Subcutaneous adipose tissue (tissue), 4 donors: ENCODE data around the gene VMP1. TPM values are rescaled to one million over a fixed set of nuclear protein-coding genes. Genes with fewer than 3 reads are reported as not detected.

Experiments
- total RNA-seq, 4 donors: library from RNA; depleted of rRNA; stranded (reverse); fragments of >200 nt; gene quantifications; one replicate each; pipeline ENCODE4 v1.1.0, GENCODE V29; 2016
- TF ChIP-seq, protein P1 (sequence below): fragments of 450-650 bp; IDR thresholded peaks from one replicate; pipeline ENCODE4 v1.5.1; 2016; ENCODE audit warnings: low read depth, mild to moderate bottlenecking, control low read depth, antibody characterized with exemption, moderate library complexity

Gene VMP1
- total RNA-seq, 4 donors from 2014 or later, result 94.2 to 332 (median 246) TPM

DNA sequence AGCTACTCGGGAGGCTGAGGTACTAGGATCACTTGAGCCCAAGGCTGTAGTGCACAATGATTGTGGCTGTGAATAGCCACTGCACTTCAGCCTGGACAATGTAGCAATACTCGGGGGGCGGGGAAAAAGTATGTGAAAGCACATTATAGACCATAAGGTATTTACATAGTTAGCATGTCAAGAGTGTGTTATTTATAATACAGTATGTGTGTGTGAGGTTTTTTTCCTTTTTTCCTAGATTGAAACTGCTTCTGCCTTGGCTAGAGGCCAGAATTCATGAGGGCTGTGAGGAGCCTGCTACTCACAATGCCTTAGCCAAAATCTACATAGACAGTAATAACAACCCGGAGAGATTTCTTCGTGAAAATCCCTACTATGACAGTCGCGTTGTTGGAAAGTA is 30.7 kb upstream of the VMP1 start:
- TF ChIP-seq, protein P1, sequence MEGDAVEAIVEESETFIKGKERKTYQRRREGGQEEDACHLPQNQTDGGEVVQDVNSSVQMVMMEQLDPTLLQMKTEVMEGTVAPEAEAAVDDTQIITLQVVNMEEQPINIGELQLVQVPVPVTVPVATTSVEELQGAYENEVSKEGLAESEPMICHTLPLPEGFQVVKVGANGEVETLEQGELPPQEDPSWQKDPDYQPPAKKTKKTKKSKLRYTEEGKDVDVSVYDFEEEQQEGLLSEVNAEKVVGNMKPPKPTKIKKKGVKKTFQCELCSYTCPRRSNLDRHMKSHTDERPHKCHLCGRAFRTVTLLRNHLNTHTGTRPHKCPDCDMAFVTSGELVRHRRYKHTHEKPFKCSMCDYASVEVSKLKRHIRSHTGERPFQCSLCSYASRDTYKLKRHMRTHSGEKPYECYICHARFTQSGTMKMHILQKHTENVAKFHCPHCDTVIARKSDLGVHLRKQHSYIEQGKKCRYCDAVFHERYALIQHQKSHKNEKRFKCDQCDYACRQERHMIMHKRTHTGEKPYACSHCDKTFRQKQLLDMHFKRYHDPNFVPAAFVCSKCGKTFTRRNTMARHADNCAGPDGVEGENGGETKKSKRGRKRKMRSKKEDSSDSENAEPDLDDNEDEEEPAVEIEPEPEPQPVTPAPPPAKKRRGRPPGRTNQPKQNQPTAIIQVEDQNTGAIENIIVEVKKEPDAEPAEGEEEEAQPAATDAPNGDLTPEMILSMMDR, result no peak

DNA sequence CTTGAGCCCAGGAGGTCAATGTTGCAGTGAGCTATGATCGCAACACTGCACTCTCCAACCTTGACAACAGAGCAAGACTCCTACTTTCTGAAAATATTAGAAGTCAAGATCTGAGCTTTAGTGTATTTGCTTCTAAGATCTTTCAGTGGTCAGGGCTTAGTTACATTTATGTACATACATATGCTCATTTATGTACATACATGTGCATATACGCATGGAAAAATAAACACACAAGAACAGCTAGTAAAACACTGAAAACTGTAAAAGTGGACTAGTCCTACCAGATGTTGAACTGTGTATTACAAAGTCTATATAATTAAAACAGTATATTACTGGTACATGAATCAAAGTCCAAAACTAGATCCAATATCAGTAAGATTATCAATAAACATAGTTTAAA is 28.5 kb upstream of the VMP1 start:
- TF ChIP-seq, protein P1, result no peak

DNA sequence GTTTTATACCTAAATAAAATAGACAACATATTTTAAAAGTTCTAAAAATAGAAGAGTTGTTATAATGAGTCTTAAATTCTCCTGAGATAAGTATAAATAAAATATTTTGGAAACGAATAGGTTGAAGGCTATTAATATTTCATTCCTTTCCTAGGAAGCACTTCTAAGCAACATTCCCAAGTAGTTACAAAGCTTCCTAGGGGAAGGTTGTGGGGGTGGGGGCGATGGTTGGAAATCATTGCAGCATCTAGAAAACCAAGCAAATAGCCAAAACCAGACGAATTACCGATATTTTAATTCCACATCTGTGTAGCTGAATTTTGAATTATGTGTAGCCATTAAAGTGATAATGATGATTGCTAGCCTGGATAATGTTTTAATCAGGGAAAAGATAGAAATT is 27.1 kb upstream of the VMP1 start:
- TF ChIP-seq, protein P1, result no peak

DNA sequence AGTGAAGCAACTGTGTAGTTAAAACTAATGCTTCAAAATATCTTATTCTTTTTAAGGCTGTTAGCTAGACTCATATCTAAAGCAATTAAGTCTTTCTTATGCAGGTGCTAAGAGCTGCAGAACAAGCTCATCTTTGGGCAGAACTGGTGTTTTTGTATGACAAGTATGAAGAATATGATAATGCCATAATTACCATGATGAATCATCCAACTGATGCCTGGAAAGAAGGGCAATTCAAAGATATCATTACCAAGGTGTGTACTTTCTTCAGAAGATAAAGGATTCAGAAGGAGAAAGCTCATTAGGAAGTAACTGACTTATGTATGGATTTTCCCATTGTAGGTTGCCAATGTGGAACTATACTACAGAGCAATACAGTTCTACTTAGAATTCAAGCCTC is 24.2 kb upstream of the VMP1 start:
- TF ChIP-seq, protein P1, result no peak

DNA sequence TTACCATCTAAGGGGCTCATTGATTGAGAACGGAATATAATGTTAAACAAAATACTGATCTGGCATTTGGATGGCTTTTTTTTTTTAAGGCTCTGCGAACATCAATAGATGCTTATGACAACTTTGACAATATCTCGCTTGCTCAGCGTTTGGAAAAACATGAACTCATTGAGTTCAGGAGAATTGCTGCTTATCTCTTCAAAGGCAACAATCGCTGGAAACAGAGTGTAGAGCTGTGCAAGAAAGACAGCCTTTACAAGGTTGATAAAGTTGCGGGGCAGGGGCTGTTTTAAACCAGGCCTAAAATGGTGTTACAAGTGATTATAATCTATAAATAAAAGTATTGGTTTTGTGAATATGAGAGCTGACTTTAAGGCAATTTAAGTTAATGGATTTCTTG is 22.5 kb upstream of the VMP1 start:
- TF ChIP-seq, protein P1, result no peak

DNA sequence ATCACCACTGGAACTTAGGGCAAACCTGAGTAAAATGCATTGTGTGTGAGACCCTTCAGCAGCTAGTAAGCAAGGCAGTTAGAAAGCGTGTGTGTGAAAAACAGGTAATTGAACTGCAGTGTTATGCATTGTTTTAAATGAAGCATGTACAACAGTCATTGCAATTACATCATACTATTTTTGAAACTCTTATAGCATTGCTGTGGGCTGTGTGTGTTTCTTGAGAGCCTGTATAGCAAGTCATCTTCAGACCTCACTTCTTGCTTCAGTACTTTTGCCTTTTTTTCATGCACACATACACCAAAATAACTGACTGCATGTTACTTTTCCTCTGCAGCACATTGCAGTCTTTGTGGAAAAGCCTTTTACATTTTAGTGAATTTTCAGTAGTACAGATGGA is 19.4 kb upstream of the VMP1 start:
- TF ChIP-seq, protein P1, result no peak

DNA sequence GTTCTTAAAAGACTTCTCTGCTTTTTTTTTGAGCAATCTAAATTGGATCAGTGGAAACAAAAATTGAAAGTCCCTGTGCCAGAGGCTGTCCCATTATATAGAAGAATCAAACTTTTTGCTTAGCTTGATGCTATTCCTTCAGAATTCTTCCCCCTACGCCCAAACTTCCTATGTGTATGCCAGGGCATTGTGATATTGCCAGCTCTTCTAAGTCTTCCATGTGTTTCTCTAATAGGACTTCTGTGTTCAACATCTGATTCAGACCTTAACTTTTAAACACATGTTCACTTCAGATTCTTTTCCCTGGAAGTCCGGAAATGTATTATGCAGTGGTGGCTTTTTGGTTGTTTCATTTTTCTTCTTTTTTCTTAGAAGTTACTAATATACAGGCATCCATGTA is 19.0 kb upstream of the VMP1 start:
- TF ChIP-seq, protein P1, result no peak
